Measurements from ENCODE around the gene DPEP3.
"Not testable (repeated sequence)": the region's sequence is repeated elsewhere in the genome, so short reads cannot be mapped to it uniquely, and the experiment has no call there.

Gene DPEP3, protein sequence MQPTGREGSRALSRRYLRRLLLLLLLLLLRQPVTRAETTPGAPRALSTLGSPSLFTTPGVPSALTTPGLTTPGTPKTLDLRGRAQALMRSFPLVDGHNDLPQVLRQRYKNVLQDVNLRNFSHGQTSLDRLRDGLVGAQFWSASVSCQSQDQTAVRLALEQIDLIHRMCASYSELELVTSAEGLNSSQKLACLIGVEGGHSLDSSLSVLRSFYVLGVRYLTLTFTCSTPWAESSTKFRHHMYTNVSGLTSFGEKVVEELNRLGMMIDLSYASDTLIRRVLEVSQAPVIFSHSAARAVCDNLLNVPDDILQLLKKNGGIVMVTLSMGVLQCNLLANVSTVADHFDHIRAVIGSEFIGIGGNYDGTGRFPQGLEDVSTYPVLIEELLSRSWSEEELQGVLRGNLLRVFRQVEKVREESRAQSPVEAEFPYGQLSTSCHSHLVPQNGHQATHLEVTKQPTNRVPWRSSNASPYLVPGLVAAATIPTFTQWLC

DNA sequence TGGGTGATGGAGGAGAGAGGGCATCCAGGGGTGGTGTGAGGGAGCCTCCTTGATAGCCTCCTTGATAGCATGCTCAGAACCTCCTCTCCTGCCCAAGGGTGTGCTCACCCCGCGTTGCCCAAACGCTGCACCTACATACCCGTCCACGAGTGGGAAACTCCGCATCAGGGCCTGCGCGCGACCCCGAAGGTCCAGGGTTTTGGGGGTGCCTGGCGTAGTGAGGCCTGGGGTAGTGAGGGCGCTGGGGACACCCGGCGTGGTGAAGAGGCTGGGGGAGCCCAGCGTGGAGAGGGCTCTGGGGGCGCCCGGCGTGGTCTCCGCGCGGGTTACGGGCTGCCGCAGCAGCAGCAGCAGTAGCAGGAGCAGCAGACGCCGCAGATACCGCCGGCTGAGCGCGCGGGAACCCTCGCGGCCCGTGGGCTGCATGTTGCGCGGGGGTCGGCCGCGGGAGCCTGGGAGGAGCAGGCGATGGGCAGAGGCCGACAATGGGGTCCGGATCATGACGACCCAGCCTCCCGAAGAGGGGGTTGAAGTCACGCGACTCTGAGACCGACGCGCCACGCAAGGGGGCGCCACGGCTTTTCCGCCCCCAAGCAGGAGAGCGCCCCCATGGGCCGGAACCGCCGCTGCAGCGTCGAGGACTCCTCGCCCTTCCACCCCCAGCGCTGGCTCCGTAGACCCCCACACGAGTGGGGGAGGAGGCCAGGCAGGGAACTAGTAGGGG lies at the start of gene DPEP3:
TSS of gene DPEP3 (minus strand) at position 545 of the 724 bp plus-strand sequence. CDS start at position 426, 119 bp downstream.
- no peak for DNase-seq

DNA sequence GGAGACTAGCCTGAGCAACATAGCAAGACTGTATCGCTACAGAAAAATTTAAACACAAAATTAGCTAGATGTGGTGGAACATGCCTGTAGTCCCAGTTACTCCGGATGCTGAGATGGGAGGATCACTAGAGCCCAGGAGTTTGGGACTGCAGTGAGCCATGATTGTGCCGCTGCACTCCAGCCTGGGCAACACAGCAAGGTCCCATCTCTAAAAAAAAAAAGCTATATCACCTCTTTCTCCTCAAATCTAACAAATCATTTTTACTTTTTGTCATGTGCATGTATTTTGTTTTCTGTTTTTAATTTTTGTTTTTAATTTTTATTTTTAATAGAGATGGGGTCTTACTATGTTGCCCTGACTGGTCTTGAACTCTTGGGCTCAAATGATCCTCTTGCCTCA lies 48.7 kb upstream of the DPEP3 start:
- no peak for DNase-seq

DNA sequence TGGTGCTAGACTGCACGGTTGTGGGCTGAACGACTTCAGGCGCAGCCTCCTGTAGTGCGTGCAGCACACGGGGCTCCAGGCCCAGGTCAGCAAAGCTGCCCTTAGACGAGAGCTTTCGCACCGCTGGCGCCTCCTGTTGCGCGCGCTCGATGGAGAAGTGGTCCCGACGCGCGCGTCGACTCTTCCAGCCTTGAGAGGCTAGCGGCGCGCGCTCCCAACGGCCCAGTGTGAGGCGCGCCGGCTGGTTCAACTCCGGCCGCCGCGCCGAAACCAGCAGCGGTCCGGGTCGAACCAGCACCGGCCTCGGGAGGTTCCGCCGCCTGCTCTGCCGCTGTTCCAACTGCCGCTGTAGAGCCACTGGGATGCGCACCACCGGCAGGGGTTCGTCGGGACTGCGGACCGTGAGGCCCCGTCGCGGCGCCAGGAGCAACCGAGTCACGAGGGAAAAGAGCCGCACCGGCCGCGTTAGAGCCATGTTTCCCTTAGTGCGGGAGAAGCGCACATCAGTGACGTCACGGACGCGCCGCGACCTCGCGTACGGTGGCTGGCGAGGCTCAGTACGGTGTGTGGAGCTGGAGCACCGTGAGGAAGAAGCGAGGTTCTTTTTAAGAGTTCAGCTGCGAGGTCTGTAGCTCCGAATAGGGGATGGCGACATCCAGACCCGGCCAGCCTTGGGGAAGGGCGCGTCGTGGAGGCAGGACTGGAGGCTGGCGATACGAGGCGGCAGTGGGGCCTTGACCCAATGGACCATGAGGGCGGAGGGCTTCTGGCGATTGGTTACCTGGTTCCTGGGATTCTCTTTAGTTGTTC lies 42.6 kb upstream of the DPEP3 start, which contains the start of the genes DDX28 and DUS2:
TSS of gene DDX28 (minus strand) at position 505 of the 810 bp plus-strand sequence. CDS start at position 475, 30 bp downstream.
TSS of gene DUS2 (plus strand) at position 557 of the 810 bp plus-strand sequence. CDS start 14,740 bp downstream, outside the sequence.
- peak; percentile 95 for DNase-seq

DNA sequence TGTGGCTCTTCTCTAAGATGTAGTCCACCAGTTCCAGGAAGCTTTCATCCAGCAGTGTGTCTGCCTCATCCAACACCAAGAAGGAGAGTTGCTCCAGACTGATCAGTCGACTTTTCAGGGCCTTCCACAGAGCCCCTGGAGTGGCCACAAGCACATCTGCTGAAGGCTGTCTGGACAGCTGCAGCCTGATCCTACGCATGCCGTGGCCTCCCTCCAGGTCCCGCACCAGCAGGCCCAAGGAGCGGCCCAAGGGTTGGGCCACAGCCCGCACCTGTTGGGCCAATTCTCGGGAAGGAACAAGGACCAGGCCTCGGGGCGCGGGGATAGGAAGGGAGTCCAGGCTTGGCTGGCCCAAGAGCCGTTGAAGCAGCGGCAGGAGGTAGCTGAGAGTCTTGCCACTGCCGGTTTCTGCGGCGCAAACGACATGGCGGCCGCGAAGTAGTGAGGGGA lies 42.0 kb upstream of the DPEP3 start:
- no peak for DNase-seq

DNA sequence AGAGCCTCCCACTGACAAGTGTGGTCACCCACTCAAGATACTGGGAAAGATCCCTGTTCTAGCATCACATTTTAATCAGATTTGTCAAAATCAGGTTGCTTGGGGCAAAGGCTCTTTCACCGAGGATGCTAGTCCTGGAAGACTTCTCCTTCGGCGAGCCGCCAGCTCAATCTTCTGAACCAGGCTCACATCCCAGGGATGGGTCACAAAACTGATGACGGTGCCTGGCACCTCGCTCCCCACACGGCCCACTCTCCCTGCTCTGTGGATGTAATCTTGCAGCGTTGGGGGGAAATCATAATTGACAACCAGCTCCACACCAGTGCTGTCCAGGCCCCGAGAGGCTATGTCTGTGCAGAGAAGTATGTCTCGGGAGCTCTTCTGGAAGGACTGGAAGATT lies 41.2 kb upstream of the DPEP3 start:
- no peak for DNase-seq

DNA sequence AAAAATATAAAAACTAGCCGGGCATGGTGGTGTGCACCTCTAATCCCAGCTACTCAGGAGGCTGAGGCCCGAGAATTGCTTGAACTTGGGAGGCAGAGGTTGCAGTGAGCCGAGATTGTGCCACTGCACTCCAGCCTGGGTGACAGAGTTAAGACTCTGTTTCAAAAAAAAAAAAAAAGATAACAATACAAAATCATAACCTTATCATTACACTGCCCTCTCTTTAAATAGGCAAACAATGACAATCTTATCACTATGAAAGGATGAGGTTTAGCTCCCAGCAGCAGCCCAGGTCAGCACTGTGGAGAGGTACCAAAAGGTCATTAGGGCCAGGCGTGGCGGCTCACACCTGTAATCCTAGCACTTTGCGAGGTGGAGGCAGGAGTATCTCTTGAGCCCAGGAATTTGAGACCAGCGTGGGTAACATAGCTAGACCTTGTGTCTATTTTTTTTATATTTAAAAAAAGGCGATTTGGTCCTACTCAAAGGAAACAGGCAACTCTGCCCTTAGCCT lies 38.9 kb upstream of the DPEP3 start:
- DNase-seq = no peak

DNA sequence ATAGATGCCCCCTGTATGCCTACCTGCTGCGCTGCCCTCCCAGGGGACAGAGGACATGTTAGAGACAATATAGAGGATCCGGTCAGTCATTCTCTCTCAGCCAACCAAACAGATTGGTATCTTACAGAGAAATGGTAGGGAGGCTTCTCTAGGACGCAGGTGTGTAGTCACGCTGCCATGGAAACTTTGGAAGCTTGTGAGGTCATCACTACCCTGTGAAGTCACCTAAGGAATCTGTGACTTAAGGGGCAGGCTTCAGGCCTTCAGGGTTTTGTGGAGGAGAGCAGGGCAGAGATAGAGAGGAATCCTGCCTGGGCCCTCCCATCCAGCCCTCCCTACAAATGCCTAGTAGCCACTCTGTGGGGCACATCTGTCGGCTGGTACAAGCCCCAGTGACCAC lies 35.4 kb upstream of the DPEP3 start, which contains the start of gene DPEP2NB:
TSS of gene DPEP2NB (minus strand) at position 231 of the 400 bp plus-strand sequence. CDS start at position 90, 141 bp downstream.
- DNase-seq = no peak

DNA sequence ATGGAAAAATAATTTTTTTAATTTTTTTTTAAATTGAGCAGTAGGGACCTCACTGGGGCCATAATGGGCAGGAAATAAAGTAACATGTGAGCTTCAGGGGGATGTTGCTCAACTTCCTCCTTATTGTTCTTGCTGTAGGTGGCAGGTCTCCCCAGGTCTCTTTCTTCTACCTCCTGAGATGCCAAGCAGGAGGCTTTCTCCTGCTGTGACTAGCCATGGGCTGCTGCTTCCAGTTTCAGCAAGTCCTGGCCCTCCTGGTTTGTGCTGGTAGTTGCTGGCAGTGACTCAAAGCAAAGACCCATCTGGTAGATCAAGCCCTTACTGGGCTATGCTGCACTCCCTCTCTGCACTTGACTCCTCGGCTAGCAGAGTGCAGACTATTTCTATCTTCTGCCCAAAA lies 33.1 kb upstream of the DPEP3 start:
- no peak for DNase-seq

DNA sequence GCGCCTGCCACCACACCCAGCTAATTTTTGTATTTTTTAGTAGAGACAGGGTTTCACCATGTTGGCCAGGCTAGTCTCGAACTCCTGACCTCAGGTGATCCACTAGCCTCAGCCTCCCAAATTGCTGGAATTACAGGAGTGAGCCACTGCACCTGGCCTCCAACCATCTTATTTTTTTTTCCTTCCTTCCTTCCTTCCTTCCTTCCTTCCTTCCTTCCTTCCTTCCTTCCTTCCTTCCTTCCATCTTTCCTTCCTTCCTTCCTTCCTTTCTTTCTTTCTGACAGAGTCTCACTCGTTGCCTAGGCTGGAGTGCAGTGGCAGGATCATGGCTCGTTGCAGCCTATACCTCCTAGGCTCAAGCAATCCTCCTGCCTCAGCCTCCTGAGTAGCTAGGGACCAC lies 29.6 kb upstream of the DPEP3 start:
- DNase-seq = not testable (repeated sequence)

DNA sequence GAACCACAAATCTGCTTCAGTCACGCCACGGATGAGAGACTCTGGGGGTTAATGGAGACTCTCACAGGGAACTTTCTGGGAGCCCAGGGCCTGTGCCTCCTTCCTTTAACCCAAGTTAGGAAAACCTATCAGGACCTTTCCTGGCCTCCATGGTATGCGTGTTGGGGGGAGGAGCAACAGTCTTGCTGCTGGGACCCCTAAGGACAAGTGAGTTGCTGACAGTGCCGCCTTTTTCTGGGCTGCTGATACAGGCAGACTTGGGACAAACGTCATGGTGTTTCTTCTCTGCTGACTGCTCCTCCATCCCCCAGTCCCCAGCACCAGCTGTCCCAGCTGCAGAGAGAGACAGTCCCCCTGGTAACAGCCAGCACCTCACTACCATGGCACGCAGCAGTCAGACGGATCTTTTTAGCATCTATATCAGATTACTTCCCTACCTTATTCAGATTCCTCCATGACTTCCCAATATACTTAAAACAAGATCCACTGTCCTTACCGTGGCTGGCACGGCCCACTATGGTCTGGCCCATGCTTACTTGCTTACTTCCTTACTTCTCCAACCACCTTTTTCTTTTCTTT lies 28.9 kb upstream of the DPEP3 start:
- no peak for DNase-seq

DNA sequence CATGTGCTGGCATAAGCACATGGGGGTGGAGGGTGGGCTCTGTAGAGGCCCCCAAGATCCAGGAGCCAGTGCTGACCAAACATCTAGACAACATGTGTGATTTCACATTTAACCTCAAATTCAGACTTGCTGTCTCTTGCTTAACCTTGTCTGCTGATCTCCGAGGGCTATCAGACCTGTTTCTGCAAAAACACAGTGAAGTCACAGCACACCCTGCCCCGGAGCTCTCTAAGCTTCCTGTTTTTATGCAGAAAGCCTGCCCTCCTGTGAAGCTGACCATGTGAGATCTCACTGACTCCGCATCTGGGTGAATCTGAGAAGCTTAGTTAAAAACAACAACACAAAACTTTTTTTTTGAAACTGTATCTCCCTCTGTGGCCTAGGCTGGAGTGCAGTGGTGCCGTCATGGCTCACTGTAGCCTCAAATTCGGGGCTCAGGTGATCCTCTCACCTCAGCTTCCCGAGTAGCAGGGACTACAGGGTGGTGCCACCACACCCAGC lies 25.5 kb upstream of the DPEP3 start:
- no peak for DNase-seq

DNA sequence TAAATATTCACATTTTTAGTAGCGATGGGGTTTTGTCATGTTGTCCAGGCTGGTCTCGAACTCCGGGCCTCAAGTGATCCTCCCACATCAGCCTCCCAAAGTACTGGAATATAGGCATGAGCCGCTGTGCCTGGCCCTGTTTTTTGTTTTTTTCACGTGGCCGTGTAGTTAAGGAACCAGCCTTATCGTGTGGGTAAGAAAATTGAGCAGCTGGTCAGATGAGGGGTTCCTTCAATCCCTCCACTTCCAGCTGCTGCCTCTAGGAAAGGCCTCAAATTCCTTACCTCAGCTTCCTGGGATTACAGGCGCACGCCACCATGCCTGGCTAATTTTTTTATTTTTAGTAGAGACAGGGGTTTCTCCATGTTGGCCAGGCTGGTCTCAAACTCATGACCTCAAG lies 24.9 kb upstream of the DPEP3 start:
- no peak for DNase-seq

DNA sequence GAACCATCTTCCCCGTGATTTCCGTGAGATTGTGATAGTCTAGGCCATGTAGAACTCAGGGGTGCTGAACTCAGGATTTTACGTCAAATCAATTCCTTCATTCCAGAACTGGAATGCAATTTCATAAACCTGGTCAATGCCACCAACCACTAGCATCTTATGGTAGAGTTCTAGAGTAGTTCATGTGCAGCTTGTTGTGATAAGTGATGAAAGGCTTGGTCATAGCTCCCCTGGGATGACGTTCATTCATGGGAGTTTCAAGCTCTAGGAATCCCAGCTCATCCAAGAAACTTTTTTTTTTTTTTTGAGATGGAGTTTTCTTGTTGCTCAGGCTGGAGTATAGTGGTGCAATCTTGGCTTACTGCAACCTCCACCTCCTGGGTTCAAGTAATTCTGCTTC lies 22.7 kb upstream of the DPEP3 start:
- DNase-seq = no peak

DNA sequence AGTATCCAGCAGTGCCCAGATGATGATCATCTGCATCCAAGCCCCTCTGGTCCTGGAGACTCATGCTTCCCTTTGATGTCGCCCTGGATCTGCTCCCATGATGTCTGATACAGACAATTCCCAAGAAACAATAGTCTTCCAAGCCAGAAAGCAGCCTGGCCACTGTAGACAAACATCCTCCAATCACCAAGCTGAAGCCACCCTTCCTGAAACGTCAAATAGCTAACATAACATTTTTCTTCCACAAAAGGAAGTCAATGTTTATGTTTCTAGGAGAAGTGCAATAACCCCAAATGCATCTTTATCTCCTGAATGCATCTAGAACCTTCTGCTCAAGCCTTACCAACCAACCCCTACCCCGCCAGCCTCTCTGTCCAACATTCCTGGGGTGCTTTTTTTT lies 20.2 kb upstream of the DPEP3 start:
- DNase-seq = no peak

DNA sequence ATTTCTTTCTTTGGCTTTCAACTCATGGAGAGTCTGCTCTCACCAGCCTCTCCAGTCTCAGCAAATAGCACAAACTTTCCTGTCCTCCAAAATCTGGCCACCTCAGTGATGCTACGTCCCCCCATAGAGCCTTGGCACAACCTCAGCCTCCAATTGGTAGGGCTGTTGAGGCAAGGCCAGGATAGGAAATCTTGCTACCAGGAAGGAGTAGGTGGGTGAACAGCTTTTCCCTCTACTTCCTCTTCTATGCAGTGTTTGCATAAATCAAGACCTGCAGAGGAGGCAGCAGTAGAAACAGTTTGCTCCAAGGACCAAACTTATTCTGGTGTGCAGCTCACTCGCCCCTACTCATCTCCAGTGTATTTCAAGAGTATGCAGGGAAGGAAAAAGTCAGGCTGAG lies 19.7 kb upstream of the DPEP3 start:
- DNase-seq = no peak

DNA sequence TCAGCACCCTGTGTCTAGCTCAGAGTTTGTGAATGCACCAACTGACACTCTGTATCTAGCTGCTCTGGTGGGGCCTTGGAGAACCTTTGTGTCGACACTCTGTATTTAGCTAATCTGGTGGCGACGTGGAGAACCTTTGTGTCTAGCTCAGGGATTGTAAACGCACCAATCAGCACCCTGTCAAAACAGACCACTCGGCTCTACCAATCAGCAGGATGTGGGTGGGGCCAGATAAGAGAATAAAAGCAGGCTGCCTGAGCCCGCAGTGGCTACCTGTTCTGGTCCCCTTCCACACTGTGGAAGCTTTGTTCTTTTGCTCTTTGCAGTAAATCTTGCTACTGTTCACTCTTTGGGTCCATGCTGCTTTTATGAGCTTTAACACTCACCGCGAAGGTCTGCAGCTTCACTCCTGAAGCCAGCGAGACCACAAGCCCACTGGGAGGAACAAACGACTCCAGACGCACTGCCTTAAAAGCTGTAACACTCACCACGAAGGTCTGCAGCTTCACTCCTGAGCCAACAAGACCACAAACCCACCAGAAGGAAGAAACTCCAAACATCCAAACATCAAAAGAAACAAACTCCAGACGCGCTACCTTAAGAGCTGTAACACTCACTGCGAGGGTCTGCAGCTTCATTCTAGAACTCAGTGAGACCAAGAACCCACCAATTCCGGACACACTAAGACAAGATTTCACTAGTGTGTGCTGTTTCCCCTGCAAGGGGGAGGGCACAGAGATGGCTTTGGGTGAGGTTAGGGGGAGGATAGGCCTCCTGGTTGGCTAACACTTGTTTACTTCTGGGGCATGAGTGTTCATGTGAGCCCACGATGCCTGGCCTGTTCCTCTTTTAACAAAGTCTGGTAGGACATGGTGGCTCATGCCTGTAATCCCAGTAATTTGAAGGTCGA lies 18.7 kb upstream of the DPEP3 start, which contains the start of gene DPEP2:
TSS of gene DPEP2 (minus strand) at position 706 of the 910 bp plus-strand sequence. CDS start 6,272 bp downstream, outside the sequence.
- not testable (repeated sequence) for DNase-seq

DNA sequence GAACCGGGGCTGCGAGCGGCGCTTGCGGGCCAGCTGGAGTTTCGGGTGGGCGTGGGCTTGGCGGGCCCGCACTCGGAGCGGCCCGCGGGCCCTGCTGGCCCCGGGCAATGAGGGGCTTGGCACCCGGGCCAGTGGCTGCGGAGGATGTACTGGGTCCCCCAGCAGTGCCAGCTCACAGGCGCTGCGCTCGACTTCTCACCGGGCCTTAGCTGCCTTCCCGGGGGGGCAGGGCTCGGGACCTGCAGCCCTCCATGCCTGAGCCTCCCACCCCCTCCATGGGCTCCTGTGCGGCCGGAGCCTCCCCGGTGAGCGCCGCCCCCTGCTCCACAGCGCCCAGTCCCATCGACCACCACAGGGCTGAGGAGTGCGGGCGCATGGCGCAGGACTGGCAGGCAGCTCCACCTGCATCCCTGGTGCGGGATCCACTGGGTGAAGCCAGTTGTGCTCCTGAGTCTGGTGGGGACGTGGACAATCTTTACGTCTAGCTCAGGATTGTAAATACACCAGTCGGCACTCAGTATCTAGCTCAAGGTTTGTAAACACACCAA lies 18.0 kb upstream of the DPEP3 start:
- DNase-seq = not testable (repeated sequence)

DNA sequence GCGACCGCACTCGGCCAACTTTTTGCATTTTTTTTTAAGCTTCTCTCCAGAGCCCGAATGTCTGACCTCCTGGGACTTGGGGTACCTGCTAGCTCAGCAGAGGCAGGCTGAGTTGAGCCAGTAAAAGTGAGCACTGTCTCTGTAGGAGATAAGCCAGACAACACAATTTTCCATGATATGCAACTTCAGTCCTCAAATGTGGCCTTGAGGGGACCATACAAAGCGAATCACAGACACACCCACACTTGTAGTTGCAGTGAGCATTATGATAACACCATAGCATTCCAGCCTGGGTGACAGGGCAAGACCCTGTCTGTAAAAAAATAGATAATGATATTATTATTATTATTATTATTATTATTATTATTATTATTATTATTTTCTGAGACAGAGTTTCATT lies 16.4 kb upstream of the DPEP3 start:
- DNase-seq = no peak

DNA sequence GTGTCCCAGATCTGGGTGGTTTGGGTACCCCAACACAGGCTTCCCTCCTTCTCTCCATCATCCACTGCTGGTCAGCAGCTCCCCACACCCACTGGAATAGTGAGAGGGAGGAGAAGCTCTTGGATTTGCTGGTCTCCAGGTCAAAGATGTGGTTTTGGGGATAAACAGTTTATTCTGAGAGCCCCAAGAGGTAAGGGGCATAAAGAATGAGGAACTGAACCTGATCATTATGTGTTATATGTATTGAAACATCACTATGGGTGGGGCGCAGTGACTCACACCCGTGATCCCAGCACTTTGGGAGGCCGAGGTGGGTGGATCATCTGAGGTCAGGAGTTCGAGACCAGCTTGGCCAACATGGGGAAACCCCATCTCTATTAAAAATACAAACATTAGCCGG lies 15.1 kb upstream of the DPEP3 start:
- no peak for DNase-seq

DNA sequence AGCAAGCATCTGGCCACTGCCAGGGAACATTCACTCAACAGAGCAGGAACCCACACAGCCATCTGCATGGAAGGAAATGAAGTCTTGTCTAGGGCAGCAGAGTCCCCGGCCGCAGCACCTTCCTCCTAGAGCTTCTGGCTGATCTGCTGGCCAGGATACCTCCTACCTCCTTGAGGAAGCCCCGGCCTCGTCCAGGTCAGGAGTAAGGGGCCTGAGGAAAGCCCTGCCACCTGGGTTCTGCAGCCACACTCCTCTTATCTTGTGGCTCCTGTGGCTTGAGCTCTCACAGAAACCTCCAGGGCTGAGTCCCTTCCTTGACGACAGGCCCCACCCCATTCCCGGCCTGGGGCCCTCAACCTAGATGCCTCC lies 13.7 kb upstream of the DPEP3 start:
- peak; percentile 2 for DNase-seq
